Measurements from ENCODE around the gene USP22. TPM values are rescaled to one million over a fixed set of nuclear protein-coding genes. Genes with fewer than 3 reads are reported as not detected.

Gene USP22
- total RNA-seq, 1 donor from 2014 or later: 152 TPM

DNA sequence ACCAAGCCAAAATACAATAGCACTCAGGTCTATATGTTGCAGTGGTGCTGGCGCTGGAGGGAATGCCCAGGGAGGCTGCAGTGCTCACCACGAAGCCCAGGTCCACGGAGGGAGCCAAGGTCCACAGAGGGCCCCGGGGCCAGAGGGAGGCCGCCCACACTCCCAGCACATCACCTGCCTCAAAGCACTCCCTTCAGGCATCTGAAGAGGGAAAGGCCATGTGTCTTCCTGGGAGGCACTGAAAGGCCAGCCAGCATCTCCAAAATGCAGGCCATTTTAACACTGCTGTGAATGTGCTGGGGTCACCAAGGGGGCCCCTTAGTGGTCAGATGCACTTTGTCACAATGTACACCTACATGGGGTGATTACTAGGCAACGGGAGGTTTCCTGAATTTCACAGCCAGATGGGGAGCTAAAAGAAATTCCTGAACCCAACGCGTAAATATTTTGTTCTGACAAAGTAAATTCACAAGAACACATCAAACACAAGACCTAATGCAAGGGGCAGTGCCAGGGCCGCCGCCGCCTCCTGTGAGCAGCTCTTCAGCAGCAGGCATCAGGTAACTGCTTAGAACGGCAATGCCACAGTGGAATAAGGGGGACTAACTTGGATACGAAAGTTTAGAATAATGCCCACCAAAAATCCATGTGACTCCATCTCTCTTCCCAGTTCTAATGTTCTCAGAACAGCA, 42.8 kb downstream of the USP22 start:
- Mint-ChIP-seq H3K4me1 (ENCODE audit: low read depth) (peaks cover 23% of the 10 kb centered on the region), H3K27me3 (ENCODE audit: insufficient read depth) (no peaks in the 10 kb centered on the region), H3K9me3 (no peaks in the 10 kb centered on the region), H3K4me3 (no peak overlapping the region), H3K27ac (peak overlapping the region; percentile 34), H3K36me3 (ENCODE audit: low read depth) (peaks cover 32% of the 10 kb centered on the region)
- DNase-seq (ENCODE audit: low spot score): no peak
- intact Hi-C loops (cut with micrococcal nuclease): no loop called here

GRCh38 chr17:20999044-20999573, 43.7 kb downstream of the USP22 start:
- H3K27ac Mint-ChIP-seq: peak overlapping the region; percentile 86
- intact Hi-C loops (cut with micrococcal nuclease): no loop called here
- H3K36me3 Mint-ChIP-seq (ENCODE audit: low read depth): peaks cover 25% of the 10 kb centered on the region
- no peak for DNase-seq (ENCODE audit: low spot score)
- H3K4me1 Mint-ChIP-seq (ENCODE audit: low read depth): peaks cover 23% of the 10 kb centered on the region
- no peak overlapping the region for H3K4me3 Mint-ChIP-seq
- no peaks in the 10 kb centered on the region for H3K9me3 Mint-ChIP-seq
- H3K27me3 Mint-ChIP-seq (ENCODE audit: insufficient read depth): no peaks in the 10 kb centered on the region

DNA sequence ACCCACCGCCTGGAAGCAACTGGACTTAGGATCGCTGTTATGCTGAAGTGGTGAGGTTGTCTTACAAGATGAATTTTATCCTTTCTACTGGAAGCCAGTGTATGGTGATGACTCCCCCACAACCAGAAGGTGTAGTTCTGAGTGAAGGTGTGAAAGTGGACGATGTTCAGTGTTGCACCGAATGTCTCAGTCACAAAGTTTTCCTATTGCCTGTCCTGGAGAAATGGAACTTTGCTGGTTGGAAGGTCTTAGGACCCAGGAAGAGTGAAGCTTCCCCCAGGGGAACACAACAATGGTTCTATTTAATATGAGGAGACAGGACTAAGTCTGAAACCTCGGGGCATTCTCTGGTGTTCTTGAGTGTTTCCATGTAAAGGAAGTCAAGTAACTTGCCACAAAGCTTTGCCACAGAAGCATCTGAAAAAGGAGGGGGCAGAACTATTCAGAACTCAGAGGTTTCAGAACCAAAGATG, 44.2 kb downstream of the USP22 start:
- no peaks in the 10 kb centered on the region for H3K27me3 Mint-ChIP-seq (ENCODE audit: insufficient read depth)
- DNase-seq (ENCODE audit: low spot score): no peak
- H3K27ac Mint-ChIP-seq: peak overlapping the region; percentile 86
- peaks cover 23% of the 10 kb centered on the region for H3K4me1 Mint-ChIP-seq (ENCODE audit: low read depth)
- intact Hi-C loops (cut with micrococcal nuclease): no loop called here
- no peaks in the 10 kb centered on the region for H3K9me3 Mint-ChIP-seq
- no peak overlapping the region for H3K4me3 Mint-ChIP-seq
- peaks cover 21% of the 10 kb centered on the region for H3K36me3 Mint-ChIP-seq (ENCODE audit: low read depth)

DNA sequence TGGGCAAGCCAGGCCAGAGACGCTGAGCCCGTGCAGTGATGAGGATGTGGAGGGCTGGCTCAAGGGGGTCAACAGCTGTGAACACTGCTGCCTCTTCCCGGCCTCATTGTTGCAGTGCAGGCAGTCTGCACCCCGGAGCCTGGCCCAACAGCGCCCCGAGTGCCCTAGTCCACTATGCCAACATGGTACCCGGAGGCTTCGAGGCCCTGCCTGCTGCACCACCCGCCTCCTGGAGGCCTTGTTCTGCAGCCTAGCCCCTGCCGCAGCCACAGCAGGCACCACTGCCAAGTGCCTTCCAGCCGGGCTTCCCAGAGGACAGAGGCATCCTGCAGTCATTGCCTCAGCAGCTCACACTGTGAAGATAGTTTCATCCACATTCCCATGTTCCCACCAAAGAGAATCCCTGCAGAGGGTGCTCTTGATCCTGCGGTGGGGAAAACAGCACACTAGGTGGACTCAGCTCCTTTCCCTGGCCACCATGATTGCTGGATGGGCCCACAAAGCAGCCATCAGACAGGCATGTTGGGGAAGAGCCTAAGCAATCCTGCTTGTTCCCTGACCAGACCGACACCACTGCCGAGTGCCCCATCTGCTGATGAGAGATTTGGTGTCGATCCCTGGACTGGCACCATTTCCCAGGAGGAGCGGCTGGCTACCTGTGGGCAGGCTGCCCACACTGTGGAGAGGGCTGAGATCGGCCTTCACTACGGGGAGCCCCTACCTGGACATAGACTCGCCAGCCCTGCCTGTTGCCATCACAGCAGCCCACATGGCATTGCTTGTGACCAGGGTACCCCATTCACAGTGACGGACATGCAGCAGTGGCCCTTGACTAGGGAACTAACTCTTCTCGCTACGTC, 44.9 kb downstream of the USP22 start:
- Mint-ChIP-seq H3K4me3 (no peak overlapping the region), H3K36me3 (ENCODE audit: low read depth) (peaks cover 16% of the 10 kb centered on the region), H3K9me3 (no peaks in the 10 kb centered on the region), H3K4me1 (ENCODE audit: low read depth) (peaks cover 28% of the 10 kb centered on the region), H3K27ac (peak overlapping the region; percentile 48), H3K27me3 (ENCODE audit: insufficient read depth) (no peaks in the 10 kb centered on the region)
- DNase-seq (ENCODE audit: low spot score): no peak
- intact Hi-C loops (cut with micrococcal nuclease): no loop called here

DNA sequence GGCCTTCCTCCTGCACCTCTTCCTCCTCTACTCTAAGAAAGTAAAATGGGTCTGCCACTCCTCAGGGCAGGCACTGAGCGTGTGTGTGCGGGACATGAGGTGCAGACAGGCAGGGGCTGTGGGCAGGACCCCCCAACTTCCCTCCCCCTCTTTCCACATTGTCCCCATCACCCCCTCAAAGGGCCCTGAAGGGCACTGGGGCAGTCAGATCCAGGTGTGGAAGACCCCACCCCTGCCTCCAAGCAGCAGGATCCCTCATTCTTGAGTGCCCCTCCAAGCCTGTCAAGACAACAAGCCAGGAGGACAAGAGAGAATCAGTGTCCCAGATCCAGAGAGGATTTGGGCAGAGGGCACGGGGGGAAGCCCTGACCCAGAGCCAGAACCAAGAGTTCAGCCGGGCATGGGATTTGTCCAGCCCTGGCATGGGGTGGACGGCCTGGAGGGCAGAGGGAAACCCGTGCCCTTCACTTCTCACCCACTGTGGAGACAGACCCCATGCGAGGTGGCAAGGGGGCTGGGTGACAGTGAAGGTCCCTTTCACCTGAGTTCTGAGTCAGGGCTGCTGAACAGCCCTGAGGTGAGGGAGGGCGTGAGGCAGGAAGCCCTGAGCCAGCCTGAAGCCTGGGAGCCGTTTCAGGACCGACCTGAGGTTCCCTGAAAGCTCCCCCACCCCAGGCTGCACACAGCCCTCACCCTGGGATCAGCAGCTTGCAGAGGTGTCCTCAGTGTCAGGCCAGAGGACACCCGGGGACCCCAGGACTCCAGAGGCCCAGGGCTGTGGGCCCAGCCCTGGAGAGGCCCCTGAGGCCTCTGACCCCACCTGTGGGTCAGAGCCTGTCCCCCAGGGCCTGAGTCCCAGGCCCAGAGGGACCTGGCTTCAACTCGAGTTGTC, 45.8 kb downstream of the USP22 start:
- no peak overlapping the region for H3K4me3 Mint-ChIP-seq
- H3K27me3 Mint-ChIP-seq (ENCODE audit: insufficient read depth): no peaks in the 10 kb centered on the region
- H3K27ac Mint-ChIP-seq: no peak overlapping the region
- H3K4me1 Mint-ChIP-seq (ENCODE audit: low read depth): peaks cover 28% of the 10 kb centered on the region
- intact Hi-C loops (cut with micrococcal nuclease): no loop called here
- no peaks in the 10 kb centered on the region for H3K9me3 Mint-ChIP-seq
- peaks cover 14% of the 10 kb centered on the region for H3K36me3 Mint-ChIP-seq (ENCODE audit: low read depth)
- DNase-seq (ENCODE audit: low spot score): no peak

- Mint-ChIP-seq H3K4me3 (no peak overlapping the region), H3K36me3 (ENCODE audit: low read depth) (peaks cover 8% of the 10 kb centered on the region), H3K27ac (no peak overlapping the region), H3K4me1 (ENCODE audit: low read depth) (peaks cover 22% of the 10 kb centered on the region), H3K9me3 (no peaks in the 10 kb centered on the region), H3K27me3 (ENCODE audit: insufficient read depth) (no peaks in the 10 kb centered on the region)
- no peak for DNase-seq (ENCODE audit: low spot score)
- intact Hi-C loops (cut with micrococcal nuclease): no loop called here
Observed at GRCh38 chr17:20995873-20996723, 46.7 kb downstream of the USP22 start.

- no peak for DNase-seq (ENCODE audit: low spot score)
- H3K27me3 Mint-ChIP-seq (ENCODE audit: insufficient read depth): no peaks in the 10 kb centered on the region
- peaks cover 22% of the 10 kb centered on the region for H3K4me1 Mint-ChIP-seq (ENCODE audit: low read depth)
- intact Hi-C loops (cut with micrococcal nuclease): no loop called here
- no peaks in the 10 kb centered on the region for H3K9me3 Mint-ChIP-seq
- H3K27ac Mint-ChIP-seq: no peak overlapping the region
- peaks cover 5% of the 10 kb centered on the region for H3K36me3 Mint-ChIP-seq (ENCODE audit: low read depth)
- H3K4me3 Mint-ChIP-seq: no peak overlapping the region
Observed at GRCh38 chr17:20995164-20995872, 47.5 kb downstream of the USP22 start.

DNA sequence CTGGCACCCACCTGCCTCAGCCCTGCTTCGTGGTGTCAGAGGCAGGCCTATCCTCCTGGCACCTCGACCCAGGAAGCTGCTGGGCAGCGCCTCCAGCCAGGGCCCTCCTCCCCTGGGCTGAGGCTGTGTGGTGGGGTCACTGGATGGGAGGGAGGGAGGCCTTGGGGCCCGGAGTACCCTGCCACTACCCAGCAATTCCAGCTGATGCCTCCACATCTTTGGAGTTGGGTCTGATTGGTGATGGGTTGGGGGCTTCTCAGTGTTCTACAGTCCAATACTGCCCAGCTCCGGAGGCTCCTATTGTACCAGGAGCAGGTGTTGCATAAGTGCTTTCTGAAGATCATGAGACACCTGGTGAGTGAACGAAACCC, 48.0 kb downstream of the USP22 start:
- no peak for DNase-seq (ENCODE audit: low spot score)
- Mint-ChIP-seq H3K27ac (no peak overlapping the region), H3K9me3 (no peaks in the 10 kb centered on the region), H3K36me3 (ENCODE audit: low read depth) (peaks cover 5% of the 10 kb centered on the region), H3K27me3 (ENCODE audit: insufficient read depth) (no peaks in the 10 kb centered on the region), H3K4me1 (ENCODE audit: low read depth) (peaks cover 22% of the 10 kb centered on the region), H3K4me3 (no peak overlapping the region)
- intact Hi-C loops (cut with micrococcal nuclease): loop anchor here (5.0 kb wide), 2 partner anchors 48 to 87 kb away; partner anchors contain the start of gene USP22

- Mint-ChIP-seq H3K4me1 (ENCODE audit: low read depth) (peaks cover 15% of the 10 kb centered on the region), H3K9me3 (no peaks in the 10 kb centered on the region), H3K27me3 (ENCODE audit: insufficient read depth) (no peaks in the 10 kb centered on the region)
Observed at GRCh38 chr17:20993863-20994778, 48.7 kb downstream of the USP22 start.

GRCh38 chr17:20992987-20993862, 49.6 kb downstream of the USP22 start:
- Mint-ChIP-seq H3K36me3 (ENCODE audit: low read depth) (no peaks in the 10 kb centered on the region), H3K4me1 (ENCODE audit: low read depth) (peaks cover 7% of the 10 kb centered on the region), H3K27me3 (ENCODE audit: insufficient read depth) (no peaks in the 10 kb centered on the region), H3K9me3 (no peaks in the 10 kb centered on the region), H3K4me3 (no peak overlapping the region), H3K27ac (no peak overlapping the region)
- DNase-seq (ENCODE audit: low spot score): peak; percentile 44
- intact Hi-C loops (cut with micrococcal nuclease): loop anchor here (1.0 to 5.0 kb wide), 4 partner anchors 48 to 192 kb away; partner anchors contain the start of gene USP22

More at GRCh38 chr17:20993863-20994778, 48.7 kb downstream of the USP22 start:
- Mint-ChIP-seq H3K4me3 (no peak overlapping the region), H3K27ac (no peak overlapping the region), H3K36me3 (ENCODE audit: low read depth) (no peaks in the 10 kb centered on the region)
- intact Hi-C loops (cut with micrococcal nuclease): loop anchor here (1.0 to 5.0 kb wide), 4 partner anchors 48 to 193 kb away; partner anchors contain the start of gene USP22
- DNase-seq (ENCODE audit: low spot score): no peak
